NCI-H345 treated with DMSO at 0.1 percent for 48 hours (cell line): ENCODE measurements around the gene SLFN11.
"Not testable (repeated sequence)": the region's sequence is repeated elsewhere in the genome, so short reads cannot be mapped to it uniquely, and the experiment has no call there.

Source experiments
- DNase-seq: peaks from one replicate; lab custom pipeline; 2025; ENCODE audit not compliant: unreplicated experiment; lab: John Stamatoyannopoulos, UW

The SLFN11 gene, protein sequence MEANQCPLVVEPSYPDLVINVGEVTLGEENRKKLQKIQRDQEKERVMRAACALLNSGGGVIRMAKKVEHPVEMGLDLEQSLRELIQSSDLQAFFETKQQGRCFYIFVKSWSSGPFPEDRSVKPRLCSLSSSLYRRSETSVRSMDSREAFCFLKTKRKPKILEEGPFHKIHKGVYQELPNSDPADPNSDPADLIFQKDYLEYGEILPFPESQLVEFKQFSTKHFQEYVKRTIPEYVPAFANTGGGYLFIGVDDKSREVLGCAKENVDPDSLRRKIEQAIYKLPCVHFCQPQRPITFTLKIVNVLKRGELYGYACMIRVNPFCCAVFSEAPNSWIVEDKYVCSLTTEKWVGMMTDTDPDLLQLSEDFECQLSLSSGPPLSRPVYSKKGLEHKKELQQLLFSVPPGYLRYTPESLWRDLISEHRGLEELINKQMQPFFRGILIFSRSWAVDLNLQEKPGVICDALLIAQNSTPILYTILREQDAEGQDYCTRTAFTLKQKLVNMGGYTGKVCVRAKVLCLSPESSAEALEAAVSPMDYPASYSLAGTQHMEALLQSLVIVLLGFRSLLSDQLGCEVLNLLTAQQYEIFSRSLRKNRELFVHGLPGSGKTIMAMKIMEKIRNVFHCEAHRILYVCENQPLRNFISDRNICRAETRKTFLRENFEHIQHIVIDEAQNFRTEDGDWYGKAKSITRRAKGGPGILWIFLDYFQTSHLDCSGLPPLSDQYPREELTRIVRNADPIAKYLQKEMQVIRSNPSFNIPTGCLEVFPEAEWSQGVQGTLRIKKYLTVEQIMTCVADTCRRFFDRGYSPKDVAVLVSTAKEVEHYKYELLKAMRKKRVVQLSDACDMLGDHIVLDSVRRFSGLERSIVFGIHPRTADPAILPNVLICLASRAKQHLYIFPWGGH

GRCh38 chr17:35373534-35373983 is at the start of gene SLFN11:
Gene SLFN11 (minus strand): TSS chr17:35373621. CDS start chr17:35363807, 9,814 bp downstream.
- peak; percentile 57 for DNase-seq

- not testable (repeated sequence) for DNase-seq
Observed at GRCh38 chr17:35421069-35421468, 47.6 kb upstream of the SLFN11 start.

GRCh38 chr17:35416659-35417058 is 43.2 kb upstream of the SLFN11 start:
- no peak for DNase-seq

DNA sequence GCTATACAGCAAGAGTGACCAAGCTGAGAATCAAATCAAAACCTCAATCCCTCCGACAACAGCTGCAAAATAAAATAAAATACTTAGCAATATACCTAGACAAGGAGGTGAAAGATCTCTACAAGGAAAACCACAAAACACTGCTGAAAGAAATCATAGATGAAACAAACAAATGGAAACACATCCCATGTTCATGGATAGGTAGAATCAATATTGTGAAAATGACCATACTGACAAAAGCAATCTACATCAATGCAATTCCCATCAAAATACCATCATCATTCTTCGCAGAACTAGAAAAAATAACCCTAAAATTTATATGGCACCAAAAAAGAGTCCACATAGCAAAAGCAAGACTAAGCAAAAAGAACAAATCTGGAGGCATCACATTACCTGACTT is 41.3 kb upstream of the SLFN11 start:
- DNase-seq = not testable (repeated sequence)

DNA sequence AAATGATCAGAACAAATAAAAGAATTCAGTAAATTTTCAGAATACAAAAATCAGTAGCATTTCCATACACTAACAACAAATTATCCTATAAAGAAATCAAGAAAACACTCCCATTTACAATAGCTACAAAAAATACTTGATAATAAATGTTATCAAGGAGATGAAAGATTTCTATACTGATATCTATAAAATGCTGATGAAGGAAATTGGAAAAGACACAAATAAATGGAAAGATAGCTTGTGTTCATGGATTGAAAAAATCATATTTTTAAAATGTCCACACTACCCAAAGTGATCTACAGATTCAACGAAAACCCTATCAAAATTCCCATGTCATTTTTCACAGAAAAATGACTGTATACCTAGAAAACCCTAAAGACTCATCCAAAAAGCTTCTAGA is 40.8 kb upstream of the SLFN11 start:
- no peak for DNase-seq

DNA sequence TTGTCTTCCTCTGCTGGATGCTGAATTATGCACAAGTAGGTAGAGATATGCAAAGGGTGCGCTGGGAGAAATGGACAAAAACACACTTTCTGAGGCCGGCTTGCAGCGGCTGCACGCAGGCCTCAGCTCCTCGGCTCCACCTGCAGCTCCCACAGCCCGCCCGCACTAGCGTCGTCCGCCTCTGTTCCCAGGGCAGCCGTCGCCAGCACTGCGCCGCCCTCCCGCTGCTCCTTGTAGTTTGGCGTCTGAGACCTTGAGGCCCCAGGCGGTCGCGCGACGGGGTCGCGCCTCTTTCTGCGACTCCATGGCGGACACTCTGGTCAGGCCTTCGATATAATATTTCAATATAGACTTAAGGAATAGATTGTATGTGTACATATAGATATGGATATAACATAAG is 34.1 kb upstream of the SLFN11 start:
- no peak for DNase-seq

DNA sequence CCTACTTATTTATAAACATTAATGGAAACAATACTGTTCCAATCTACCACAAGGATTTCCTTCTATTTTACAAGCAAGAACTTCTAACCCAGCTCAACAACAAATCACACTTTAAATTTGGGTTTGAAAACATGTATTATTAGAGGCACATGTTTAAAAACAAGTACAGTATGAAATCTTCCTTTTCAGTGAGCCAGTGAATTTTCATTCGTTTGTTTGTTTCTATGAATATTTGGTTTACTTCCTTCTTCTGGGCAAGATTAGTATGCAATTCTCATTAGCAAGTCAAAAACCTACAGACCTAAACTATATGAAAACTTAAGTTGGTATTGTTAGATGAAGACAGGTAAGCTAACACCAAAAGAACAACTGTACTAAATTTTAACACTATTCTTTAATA is 33.1 kb upstream of the SLFN11 start:
- no peak for DNase-seq

- DNase-seq = no peak
Observed at GRCh38 chr17:35404360-35404759, 30.9 kb upstream of the SLFN11 start.

DNA sequence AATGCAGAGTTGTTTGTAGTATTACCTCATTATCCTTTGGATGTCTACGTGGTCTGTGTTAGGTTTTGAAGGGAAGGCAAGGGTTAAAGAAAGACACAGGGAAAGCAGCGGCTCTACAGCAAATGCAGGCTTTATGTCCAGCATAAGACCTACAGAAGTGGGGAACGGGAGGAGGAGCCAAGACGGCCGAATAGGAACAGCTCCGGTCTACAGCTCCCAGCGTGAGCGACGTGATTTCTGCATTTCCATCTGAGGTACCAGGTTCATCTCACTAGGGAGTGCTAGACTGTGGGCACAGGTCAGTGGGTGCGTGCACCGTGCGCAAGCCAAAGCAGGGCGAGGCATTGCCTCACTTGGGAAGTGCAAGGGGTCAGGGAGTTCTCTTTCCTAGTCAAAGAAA is 20.4 kb upstream of the SLFN11 start:
- not testable (repeated sequence) for DNase-seq

- DNase-seq = no peak
Observed at GRCh38 chr17:35390663-35391062, 17.2 kb upstream of the SLFN11 start.

GRCh38 chr17:35390156-35390555 is 16.7 kb upstream of the SLFN11 start:
- DNase-seq = no peak

- no peak for DNase-seq
Observed at GRCh38 chr17:35387496-35387895, 14.1 kb upstream of the SLFN11 start.

GRCh38 chr17:35377706-35378105 is 4.3 kb upstream of the SLFN11 start:
- DNase-seq = no peak

GRCh38 chr17:35377068-35377467 is 3.6 kb upstream of the SLFN11 start:
- no peak for DNase-seq

- DNase-seq = no peak
Observed at GRCh38 chr17:35376245-35376644, 2.8 kb upstream of the SLFN11 start.

GRCh38 chr17:35374766-35375344 is 1.4 kb upstream of the SLFN11 start:
- DNase-seq = no peak

- peak; percentile 16 for DNase-seq
Observed at GRCh38 chr17:35373984-35374765, 754 bp upstream of the SLFN11 start.

GRCh38 chr17:35372846-35373533 is 431 bp downstream of the SLFN11 start:
- DNase-seq = peak; percentile 10

DNA sequence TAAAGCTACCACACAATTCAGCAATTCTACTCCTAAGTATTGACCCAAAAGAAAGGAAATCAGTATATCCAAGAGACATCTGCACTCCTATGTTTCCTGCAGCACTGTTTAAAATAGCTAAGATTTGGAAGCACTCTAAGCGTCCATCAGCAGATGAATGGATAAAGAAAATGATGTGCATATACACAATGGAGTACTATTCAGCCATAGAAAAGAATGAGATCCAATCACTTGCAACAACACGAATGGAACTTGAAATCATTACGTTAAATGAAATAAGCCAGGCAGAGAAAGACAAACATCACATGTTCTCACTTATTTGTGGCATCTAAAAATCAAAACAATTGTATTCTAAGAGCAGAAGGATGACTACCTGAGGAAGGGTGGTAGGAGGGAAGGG is 1.5 kb downstream of the SLFN11 start:
- no peak for DNase-seq
